Measurements from ENCODE around the gene CHRNA4. TPM values are rescaled to one million over a fixed set of nuclear protein-coding genes. Genes with fewer than 3 reads are reported as not detected.
A peak's percentile ranks its signal among the peaks of the same experiment; 100 is the strongest.

The CHRNA4 gene
- total RNA-seq, 1 donor from 2014 or later, result 165 TPM

- Mint-ChIP-seq H3K9me3 (ENCODE audit: unreplicated experiment) (peaks cover 2% of the 10 kb centered on the region), H3K36me3 (ENCODE audit: unreplicated experiment) (no peaks in the 10 kb centered on the region), H3K27ac (ENCODE audit: unreplicated experiment) (no peak overlapping the region), H3K4me3 (ENCODE audit: unreplicated experiment) (no peak overlapping the region), H3K4me1 (ENCODE audit: low read depth, unreplicated experiment) (peaks cover 11% of the 10 kb centered on the region), H3K27me3 (ENCODE audit: unreplicated experiment) (peaks cover 4% of the 10 kb centered on the region)
- DNase-seq, result peak; percentile 8
- TF ChIP-seq CTCF (IDR thresholded peaks at IDR 0.05; ENCODE audit: partially characterized antibody, unreplicated experiment), result no peak
These were observed 4.6 kb downstream of the CHRNA4 start for GRCh38 chr20:63356511-63356910.

- H3K27me3 Mint-ChIP-seq (ENCODE audit: unreplicated experiment), result peaks cover 10% of the 10 kb centered on the region
- peaks cover 1% of the 10 kb centered on the region for H3K36me3 Mint-ChIP-seq (ENCODE audit: unreplicated experiment)
- peak; percentile 21 for DNase-seq
- no peak for TF ChIP-seq CTCF (IDR thresholded peaks at IDR 0.05; ENCODE audit: partially characterized antibody, unreplicated experiment)
- peaks cover 11% of the 10 kb centered on the region for H3K4me1 Mint-ChIP-seq (ENCODE audit: low read depth, unreplicated experiment)
- H3K4me3 Mint-ChIP-seq (ENCODE audit: unreplicated experiment), result no peak overlapping the region
- peaks cover 7% of the 10 kb centered on the region for H3K9me3 Mint-ChIP-seq (ENCODE audit: unreplicated experiment)
- peak overlapping the region; percentile 3 for H3K27ac Mint-ChIP-seq (ENCODE audit: unreplicated experiment)
These were observed 5.3 kb downstream of the CHRNA4 start for GRCh38 chr20:63355781-63356295.

DNA sequence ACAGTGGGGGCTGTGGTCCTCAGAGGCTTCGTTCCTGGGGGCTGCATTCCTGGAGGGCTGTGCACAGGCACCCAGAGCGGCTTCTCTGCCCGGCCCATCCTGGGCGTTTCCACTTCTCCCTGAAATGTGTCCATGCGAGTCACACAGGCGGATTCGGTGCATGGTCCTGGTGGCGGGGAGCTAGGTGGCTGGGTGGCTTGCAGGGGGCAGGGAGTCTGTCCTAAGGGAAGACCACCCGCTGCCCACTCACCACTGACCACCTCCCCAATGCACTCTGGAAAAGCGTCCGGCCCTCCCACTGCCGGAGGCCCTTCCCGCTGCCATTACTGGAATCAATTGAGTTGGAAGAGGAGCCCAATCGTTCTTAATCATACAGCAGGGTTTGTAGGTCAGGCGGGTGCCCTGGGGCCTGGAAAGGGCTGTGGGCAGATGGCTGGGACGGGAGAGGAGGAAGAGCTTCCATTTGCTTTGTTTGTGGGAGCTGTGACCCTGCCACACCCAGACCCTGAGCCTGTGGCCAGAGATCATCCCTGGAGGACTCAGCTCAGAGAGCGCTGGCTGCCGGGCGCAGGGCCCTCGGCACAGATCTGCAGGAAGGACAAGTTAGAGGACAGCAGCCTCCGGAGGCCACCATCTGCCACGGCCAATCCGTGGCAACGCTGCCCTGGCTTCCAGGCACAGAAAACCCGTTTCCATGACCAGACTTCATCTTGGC is 6.4 kb downstream of the CHRNA4 start:
- peaks cover 9% of the 10 kb centered on the region for H3K36me3 Mint-ChIP-seq (ENCODE audit: unreplicated experiment)
- H3K27me3 Mint-ChIP-seq (ENCODE audit: unreplicated experiment), result peaks cover 18% of the 10 kb centered on the region
- no peak for DNase-seq
- peak overlapping the region; percentile 49 for H3K27ac Mint-ChIP-seq (ENCODE audit: unreplicated experiment)
- H3K9me3 Mint-ChIP-seq (ENCODE audit: unreplicated experiment), result peaks cover 14% of the 10 kb centered on the region
- no peak overlapping the region for H3K4me3 Mint-ChIP-seq (ENCODE audit: unreplicated experiment)
- H3K4me1 Mint-ChIP-seq (ENCODE audit: low read depth, unreplicated experiment), result peaks cover 10% of the 10 kb centered on the region
- TF ChIP-seq CTCF (IDR thresholded peaks at IDR 0.05; ENCODE audit: partially characterized antibody, unreplicated experiment), result no peak

GRCh38 chr20:63352811-63353221 is 8.3 kb downstream of the CHRNA4 start:
- Mint-ChIP-seq H3K27ac (ENCODE audit: unreplicated experiment) (no peak overlapping the region), H3K36me3 (ENCODE audit: unreplicated experiment) (peaks cover 9% of the 10 kb centered on the region), H3K4me3 (ENCODE audit: unreplicated experiment) (no peak overlapping the region), H3K9me3 (ENCODE audit: unreplicated experiment) (peaks cover 17% of the 10 kb centered on the region), H3K4me1 (ENCODE audit: low read depth, unreplicated experiment) (peaks cover 8% of the 10 kb centered on the region), H3K27me3 (ENCODE audit: unreplicated experiment) (peaks cover 20% of the 10 kb centered on the region)
- no peak for TF ChIP-seq CTCF (IDR thresholded peaks at IDR 0.05; ENCODE audit: partially characterized antibody, unreplicated experiment)
- DNase-seq, result no peak

All from glutamatergic neuron (in vitro differentiated cells).